Activated CD4-positive, CD25-positive, alpha-beta regulatory T cell (primary cell): Measurements from ENCODE around the gene CALHM4.

Experiments
- DNase-seq, 4 experiments: peaks; one replicate each; lab custom pipeline; 2025; lab: John Stamatoyannopoulos, UW

Gene CALHM4

GRCh38 chr6:116553451-116553850 lies at the start of gene CALHM4:
Gene CALHM4, plus strand, starts transcription at chr6:116553751. Its CDS starts 43 bp downstream, at chr6:116553794.
- DNase-seq, result no peak

DNA sequence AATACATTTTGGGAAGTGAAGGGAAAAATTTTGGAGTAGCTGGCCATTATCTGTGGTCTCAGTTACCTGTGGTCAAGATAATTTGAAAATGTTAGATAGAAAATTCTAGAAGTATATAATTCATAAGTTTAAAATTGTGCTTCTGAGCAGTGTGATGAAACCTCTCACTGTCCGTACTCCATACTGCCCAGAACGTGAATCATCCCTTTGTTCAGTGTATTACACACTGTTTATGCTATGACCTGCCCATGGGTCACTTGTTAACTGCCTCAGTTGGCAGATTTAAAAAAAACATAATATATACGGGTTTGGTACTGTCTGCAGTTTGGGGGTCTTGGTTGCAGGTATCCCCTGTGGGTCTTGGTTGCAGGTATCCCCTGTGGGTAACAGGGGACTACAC lies 46.2 kb upstream of the CALHM4 start:
- no peak for DNase-seq

DNA sequence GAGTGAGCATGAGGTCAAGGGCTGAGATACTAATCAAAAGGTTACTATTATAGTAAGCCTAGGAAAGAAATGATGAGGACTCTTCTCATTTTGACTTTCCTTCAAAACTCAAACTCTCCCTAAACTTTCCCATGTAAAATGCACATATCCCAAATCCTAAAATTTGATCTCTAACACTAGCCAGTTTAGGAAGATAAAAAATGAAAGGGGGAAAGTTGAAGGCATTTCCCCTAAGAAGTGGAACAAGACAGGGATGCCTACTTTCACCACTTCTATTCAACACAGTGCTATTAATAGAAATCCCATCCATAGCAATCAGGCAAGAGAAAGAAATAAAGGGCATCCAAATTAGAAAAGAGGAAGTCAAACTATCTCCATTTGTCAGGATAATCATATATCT lies 45.0 kb upstream of the CALHM4 start:
- no peak for DNase-seq

DNA sequence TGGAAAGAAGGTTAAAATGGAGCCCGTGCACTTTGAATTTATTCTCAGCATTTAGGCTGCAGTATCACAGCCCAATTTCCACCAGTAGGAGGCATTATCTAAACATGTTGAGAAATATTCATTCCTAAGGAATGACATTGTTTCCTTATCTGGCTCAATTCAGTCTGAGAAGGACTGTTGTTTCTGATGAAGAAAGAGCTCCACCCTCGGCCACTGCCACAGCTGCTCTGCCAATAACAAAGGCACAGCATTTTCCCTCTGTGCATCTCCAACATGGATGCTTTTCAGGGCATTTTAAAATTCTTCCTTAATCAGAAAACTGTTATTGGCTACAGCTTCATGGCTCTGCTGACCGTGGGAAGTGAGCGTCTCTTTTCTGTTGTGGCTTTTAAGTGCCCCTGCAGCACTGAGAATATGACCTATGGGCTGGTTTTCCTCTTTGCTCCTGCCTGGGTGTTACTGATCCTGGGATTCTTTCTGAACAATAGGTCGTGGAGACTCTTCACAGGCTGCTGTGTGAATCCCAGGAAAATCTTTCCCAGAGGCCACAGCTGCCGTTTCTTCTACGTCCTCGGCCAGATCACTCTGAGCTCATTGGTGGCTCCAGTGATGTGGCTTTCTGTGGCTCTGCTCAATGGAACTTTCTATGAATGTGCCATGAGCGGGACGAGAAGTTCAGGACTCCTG lies 42.0 kb upstream of the CALHM4 start, which contains the start of gene CALHM5:
CALHM5 (plus strand) TSS at position 216 of the 687 bp plus-strand sequence; CDS start at position 274, 58 bp downstream.
- DNase-seq, result no peak

- no peak for DNase-seq
Measured at GRCh38 chr6:116512111-116512559, 41.4 kb upstream of the CALHM4 start.

GRCh38 chr6:116512734-116513133 lies 40.8 kb upstream of the CALHM4 start:
- DNase-seq, result no peak

GRCh38 chr6:116513224-116513875 lies 40.2 kb upstream of the CALHM4 start:
- DNase-seq, result no peak

GRCh38 chr6:116514111-116514510 lies 39.4 kb upstream of the CALHM4 start:
- no peak for DNase-seq

- no peak for DNase-seq
Measured at GRCh38 chr6:116515141-116515540, 38.4 kb upstream of the CALHM4 start.

DNA sequence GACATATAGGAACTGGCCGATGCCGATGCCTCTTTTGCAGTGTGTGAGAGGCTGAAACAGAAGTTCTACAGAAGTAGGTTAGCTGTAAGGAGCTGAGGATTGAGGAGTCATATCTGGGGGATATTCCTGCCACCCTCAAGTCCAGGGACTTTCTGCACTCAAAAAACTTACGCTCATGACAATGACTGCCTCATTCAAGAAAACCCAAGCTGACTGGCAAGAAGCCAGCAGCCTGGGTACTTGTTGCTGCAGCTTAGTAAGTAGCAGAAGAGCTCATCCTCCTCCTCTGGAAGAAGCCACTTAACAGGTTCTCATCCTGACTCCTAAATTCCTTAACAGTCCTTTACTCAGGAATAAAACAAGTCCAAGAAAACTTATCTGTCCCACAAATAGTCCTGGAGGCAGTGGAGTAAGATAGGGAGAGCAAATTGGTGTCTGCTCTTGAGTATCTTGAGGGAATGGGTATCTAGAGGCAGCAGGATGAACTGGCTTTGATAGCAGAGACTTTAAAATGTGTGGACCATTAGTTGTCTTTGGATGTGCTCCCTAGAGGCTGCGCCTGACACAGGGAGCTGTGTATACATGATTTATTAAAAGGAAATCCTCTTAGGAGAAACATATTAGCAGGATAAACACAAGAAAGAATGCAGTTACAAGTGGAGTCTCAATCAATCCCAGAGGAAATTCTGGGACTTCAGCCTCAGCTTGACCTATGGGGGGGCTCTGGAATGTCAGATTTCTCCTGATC lies 34.8 kb upstream of the CALHM4 start:
- no peak for DNase-seq

GRCh38 chr6:116522896-116523295 lies 30.7 kb upstream of the CALHM4 start:
- no peak for DNase-seq

DNA sequence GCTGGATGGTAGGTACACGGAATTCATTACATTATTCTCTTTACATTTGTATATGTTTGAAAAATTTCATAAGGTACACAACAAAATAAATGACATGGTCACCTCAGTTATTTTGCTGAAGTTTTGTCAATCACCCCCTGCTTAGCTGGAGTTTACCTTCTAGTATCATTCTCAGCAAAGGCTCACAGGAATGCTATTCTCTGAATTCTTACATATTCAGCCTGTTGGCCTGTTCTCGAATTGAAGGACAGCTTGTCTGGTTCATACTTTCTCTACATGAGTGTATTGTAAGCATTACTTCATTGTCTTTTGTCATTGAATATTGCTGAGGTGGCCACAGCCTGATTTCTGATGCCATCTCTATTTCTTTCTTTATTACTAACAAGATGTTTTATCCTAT lies 29.3 kb upstream of the CALHM4 start:
- DNase-seq, result no peak

GRCh38 chr6:116528133-116528532 lies 25.4 kb upstream of the CALHM4 start:
- DNase-seq, result no peak

GRCh38 chr6:116528780-116529179 lies 24.8 kb upstream of the CALHM4 start:
- DNase-seq, result no peak

DNA sequence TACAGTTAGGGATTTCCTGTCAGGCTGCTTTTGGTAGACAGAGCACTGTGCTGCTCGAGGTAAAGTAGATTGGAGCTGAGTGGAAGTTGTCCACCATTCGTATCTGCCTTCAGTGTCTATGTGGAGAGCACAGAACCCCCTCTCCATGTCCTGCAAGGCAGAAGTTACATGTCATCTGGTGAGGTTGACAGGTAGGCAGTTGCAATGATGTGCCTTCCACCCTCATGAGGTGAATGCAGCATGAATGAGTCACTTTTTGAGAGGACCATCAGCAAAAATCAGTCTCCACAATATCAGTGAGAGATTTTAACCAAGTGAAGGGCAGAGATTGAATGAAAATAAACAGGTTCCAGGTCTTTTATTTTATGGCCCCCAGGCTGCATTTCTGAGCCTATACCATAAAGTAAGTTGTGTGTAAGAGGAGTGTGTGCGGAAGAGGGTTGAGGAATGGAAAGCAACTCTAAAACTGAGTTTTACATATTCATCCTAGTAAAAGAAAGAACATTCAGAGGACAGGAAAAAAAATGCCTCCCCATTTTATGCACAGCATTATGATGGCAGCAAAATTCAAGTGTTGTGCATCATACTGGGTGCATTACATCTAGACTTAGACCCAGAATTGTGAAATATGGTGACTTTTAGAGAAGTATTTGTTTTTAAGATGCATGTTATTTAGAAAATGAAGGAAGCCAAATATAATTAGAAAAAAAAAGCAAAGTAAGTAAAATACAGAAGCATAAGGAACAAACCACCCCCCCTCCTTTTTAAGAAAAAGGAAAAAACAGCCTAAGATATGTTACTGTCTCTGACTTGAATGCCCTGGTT lies 23.9 kb upstream of the CALHM4 start:
- no peak for DNase-seq

- DNase-seq, result no peak
Measured at GRCh38 chr6:116530436-116530835, 23.1 kb upstream of the CALHM4 start.

DNA sequence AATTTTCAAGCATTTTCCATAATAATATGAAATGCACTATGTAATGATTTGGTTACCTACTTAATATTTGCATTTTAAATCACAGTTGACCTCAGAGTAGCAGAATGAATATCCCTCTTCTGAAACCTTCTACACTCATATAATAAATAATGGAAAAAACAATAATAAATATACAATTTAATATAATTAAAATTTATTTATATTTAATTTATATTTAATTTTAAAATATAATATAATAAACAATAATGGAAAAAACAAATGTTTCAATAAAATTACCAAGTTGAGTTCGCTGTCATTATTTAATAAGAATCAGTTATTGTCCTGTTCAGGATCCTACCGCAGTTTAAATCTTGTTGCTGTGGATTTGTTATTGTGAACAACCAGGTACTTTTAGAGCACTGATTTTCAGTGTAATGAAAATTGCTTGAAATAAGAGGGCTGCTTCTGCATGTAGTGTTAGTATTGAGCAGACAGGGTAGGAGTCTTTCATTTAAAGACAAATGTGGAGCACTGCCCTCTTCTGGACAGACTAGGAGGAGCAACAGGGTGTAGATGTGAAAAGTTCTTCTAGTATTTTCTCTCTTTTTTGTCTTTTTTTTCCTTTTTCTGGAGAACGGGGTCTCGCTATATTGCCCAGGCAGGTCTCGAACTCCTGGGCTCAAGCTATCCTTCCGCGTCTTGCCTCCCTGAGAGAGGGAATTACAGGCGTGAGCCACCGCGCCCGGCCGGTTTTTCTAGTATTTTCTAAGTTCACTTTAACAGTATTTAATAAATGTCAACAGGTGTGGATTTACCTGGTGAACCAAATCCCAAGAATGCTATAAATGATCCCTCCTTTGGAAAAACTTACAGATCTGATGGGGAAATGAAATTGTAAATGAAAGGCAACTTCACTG lies 21.6 kb upstream of the CALHM4 start:
- DNase-seq, result peak; percentile 1 to 48 (median 6)

GRCh38 chr6:116533233-116533957 lies 20.2 kb upstream of the CALHM4 start:
- DNase-seq, result no peak

- DNase-seq, result no peak
Measured at GRCh38 chr6:116535109-116535508, 18.4 kb upstream of the CALHM4 start.

DNA sequence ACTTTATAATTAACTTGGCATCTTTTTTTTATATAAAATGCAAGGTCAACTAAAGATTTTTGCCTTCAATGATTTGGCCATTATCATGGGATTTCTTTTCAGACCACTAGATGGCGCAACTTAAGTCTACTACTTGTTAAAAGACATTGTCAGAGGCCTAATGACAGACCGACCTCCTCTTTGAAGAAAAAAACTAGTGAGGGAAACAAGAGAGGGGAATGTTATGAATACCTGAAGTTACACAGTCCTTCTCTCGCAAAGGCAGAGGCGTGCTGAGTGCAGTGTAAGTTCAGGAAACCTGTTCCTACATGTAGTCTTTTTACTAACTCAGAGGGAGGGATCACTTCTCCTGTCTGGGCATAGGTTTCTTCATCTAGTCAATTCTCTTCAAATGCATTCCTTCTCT lies 17.3 kb upstream of the CALHM4 start:
- no peak for DNase-seq
